T-helper 1 cell treated with Interleukin-12 subunit alpha and Interleukin-12 subunit beta and Interleukin-4 antibody, amounts not matched to agents 30 ng/mL and 1 ng/mL, for 36 hours (primary cell): ENCODE measurements around the gene SEC31B. TPM values are rescaled to one million over a fixed set of nuclear protein-coding genes. Genes with fewer than 3 reads are reported as not detected.

Source experiments
- intact Hi-C: fragments of 100-400 bp; cut with micrococcal nuclease; formaldehyde crosslinking; loops from one replicate; pipeline ENCODE4 v1.15.1; 2024
- total RNA-seq: library from RNA; stranded (reverse); gene quantifications from 2 replicates; pipeline ENCODE4 v1.2.3, GENCODE V29; 2022

Gene SEC31B
- total RNA-seq, 1 donor from 2014 or later: 260 TPM

DNA sequence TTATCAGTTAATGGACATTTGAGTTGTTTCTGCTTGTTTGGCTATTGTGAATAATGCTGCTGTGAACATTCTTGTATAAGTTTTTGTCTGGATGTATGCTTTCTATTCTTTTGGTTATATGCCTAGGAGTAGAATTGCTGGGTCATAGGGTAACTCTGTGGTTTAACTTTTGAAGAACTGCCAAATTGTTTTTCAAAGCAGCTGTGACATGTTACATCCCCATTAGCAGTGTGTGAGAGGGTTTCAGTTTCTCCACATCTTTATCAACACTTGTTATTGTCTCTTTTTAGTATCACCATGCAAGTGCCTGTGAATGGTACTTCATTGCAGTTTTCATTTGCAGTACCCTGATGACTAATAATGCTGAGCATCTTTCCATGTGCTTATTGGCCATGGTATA is 12.1 kb upstream of the SEC31B start:
- intact Hi-C loops: loop anchor here (5.0 to 10.0 kb wide), 2 partner anchors 533 to 1971 kb away; partner anchors contain the start of genes ACTR1A, KAZALD1 and SUFU

DNA sequence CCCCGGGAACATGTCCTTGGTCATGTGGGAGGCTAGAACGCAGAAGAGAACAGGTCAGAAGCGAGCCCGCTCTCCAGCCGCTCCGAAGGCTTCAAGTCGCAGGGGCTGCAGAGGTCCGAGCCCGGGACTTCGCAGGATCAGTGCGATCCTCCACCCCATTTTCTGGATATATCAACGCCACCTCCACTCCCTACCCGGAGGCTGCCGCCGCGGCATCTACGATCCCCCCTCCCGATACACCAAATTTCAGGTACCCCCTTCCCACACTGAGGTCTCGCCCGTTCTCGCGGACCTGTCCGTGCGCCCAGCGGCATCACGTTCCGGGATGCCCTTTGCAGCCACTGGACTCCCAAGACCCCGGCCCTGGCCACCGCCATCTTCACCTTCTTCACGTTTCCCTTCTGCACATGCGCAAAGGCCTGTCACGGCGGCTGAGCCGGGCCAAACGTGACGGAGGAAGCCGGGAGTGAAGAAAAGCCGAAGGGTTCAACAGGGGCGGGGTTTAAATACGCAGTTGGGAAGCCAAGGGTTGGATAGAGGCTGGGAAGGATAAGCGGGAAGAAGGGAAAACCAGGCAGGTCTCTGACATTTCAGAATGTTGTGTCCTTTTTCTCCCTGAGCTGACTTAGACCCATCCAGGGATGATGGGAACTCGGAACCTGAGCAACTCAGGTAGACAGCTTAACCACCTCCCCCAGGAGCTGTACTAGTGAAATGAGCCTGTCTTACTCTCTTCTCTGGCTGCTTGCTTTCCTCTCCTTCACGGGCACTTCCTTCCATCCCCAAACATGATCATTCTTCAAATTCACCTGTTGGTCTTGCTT is 10.0 kb upstream of the SEC31B start, which contains the start of gene NDUFB8:
Gene NDUFB8, minus strand, starts transcription at position 397 of the 824 bp plus-strand sequence. Its CDS starts 20 bp downstream, at position 377.
- intact Hi-C loops: loop anchor here (1.0 to 10.0 kb wide), 6 partner anchors 159 to 1973 kb away; partner anchors contain the start of genes ACTR1A, BLOC1S2, ERLIN1 and KAZALD1

DNA sequence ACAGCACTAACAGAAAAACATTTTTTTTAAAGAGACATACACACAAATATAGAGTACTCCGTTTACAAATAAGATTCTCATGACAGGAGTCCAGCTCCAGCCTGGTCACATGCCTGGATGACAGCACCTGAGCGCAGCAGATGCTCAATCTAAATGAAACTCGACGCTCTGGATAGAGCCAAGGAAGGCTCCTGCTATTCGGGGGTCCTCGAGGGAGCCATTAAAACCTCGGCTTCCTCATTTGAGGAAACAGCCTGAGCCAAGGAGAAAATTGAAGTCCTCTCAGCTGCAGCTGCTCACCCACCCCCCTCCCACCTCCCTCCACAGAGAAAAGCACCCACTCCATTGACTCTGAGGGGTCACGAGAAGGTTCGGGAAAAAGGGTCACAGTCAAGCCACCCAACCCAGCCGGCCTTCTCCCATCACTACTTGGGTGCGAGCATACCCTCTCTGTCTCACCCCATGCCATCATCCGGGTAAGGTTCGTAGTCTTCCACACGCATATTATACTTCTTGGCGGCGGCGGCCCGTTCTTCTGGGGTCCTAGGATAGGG is 9.3 kb upstream of the SEC31B start:
- intact Hi-C loops: loop anchor here (1.0 to 2.0 kb wide), 5 partner anchors 18 to 342 kb away; partner anchors contain the start of genes BLOC1S2, ERLIN1 and SCD

DNA sequence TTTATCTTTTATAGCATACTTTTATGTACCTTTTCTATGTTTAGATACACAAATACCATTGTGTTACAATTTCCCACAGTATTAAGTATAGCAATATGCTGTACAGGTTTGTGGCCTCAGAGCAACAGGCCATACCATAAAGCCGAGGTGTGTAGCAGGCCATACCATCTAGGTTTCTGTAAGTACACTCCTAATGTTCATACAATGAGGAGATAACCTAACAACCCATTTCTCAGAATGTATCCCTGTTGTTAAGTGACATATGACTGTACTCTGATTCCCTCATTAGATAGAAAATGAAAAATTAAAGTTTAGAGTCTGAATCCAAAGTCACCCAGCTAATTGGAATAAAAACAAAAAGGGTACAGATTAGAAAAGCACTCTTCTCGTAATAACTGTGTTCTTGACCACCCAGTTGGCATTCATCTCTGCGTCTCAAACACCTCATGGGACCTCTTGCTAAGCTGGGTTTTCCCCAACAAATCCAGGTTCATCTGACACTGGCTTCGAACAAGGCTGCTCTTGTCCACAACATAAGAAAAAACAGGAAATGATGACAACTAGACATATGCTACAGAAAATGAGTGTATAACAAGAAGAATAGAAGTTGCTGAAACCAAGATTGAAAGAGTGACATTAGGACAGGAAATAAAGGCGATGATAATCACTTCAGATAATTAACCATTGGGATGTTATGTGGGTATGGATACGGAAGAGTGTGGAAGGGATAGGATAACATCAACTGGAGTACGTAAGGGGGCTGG is 8.6 kb upstream of the SEC31B start:
- intact Hi-C loops: loop anchor here (1.0 to 2.0 kb wide), 4 partner anchors 17 to 342 kb away; partner anchors contain the start of genes ERLIN1 and SCD

DNA sequence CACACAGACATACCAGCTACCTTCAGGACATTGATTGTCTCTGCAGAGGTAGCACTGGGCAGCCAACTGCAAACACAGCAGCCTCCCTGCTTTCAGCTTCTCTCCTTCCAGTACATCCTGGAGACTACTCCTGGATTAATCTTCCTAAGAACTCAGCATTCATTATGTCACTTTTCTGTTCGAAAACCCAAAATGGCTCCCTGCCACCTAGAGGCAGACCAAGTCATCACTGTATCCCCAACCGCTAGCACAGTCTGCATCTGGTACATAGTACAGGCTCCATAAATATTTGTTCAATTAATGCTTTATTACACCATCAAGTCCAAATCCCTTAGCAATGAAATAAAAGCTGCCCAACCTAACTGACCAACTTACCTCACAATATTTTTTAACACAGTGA is 5.0 kb upstream of the SEC31B start:
- intact Hi-C loops: no loop called here

DNA sequence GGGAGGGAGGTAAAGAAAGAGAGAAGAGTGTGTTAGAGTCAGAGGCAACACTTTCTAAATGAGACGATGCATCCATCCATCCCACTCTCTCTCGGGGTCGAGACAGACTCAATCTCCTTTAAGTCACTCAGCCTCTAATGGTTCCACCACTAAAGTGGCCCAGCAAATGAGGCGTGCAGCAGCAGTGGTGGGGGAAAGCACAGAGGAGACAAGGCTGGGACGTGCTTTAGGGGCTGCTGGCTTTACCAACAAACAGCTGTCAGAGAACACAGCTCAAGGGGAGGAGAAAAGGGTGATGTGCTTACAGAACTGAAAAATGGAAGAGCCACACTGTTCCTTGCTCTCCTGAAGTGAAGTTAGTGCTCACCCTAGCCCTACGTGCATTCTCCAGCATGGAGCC is 4.5 kb upstream of the SEC31B start:
- intact Hi-C loops: no loop called here

DNA sequence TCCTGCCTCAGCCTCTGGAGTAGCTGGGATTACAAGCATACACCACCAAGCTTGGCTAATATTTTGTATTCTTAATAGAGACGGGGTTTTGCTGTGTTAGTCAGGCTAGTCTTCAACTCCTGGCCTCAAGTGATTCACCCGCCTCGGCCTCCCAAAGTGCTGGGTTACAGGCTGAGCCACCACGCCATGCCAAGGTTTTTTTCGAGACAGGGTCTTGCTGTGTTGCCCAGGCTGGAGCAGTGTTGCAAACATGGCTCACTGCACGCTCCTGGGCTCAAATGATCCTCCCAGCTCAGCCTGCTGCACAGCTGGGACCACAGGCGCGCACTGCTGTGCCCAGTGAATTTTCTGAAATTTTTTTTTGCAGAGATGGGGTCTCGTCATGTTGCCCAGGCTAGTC is 3.3 kb upstream of the SEC31B start:
- intact Hi-C loops: no loop called here

DNA sequence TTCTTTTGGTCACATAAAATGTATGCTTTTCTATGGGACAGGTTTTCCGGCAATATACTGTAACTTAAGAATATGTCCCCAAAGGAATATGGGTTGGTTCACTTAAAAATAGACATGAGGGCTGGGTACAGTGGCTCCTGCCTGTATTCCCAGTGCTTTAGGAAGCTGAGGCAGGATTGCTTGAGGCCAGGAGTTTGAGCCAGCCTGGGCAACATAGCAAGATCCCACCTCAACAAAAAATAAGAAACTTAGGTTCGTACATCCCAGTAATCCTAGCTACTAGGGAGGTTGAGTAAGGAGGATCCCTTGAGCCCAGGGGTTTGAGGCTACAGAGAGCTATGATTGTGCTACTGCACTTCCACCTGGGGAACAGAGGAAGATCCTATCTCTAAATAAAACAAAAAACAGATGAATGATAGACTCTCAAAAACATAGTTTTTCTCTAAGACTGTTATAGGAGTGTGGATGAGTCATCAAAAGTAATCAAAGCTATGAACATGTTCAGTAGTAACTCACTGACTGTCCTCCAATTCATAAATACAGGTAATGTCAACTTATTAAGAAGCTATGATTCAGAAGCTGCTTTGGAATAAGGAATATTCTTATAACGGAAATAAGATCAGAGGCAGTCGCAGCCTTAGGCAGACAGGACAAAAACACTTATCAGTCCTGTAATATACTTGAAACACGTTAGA is 2.6 kb upstream of the SEC31B start:
- intact Hi-C loops: no loop called here

DNA sequence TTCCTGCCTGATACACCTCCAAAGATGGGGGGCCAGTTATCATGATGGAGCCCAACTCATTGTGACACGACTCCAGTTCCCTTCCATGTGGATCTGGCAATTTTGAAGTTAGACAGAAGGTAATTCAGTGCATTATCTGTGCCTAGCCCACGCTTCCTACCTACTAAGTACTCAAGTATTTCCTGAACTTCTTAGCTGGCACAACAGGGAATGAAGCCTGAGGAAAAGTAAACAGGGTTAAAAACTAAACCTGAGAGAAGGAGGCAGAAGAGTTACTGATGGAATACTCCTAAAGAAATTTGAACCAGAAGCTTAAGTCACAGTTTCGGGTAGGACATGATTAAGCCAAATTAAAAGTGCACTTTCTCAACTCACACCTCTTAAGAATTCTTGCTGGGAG is 1.1 kb upstream of the SEC31B start:
- intact Hi-C loops: no loop called here

DNA sequence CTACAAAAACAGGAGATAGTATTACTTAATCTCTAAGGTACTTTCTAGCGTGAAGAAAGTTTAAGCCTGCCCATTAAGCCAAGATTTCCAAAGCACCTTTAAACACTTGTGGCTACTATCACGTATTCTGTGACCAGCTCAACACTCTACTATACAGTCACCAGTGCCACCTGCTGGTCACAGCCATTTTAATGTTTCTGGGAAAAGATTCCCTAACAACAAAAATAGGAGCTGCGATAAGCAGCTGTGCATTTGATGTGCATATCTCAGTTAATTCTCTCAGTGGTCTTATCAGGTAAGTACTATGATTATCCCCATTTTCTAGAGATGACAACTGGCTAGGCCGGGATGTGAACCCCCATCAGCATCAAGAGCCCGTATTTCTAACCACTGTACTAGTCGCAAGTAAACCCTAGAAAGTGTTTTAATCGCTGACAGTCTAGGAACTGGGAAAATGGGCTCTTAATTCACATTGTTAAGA is 860 bp downstream of the SEC31B start:
- intact Hi-C loops: loop anchor here (1.0 kb wide), 6 partner anchors 10 to 180 kb away; partner anchors contain the start of gene HIF1AN

DNA sequence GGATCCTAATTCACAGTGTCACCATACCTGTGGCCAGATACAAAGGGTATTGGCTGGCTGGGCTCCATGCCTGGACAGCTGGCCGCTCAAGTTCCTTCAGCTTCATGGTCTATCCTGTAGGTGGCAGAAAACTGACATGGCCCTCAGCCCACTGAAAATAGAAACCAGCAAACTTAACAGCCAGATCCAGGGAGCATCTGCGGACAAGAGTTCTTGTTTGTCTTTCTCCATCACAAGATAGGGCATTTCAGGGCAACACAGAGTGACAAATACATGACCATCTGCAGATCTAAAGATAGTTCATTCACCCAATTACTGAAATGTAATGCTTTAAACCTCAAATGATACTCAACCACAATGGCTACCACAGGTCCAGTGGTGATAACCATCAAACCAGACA is 2.8 kb downstream of the SEC31B start:
- intact Hi-C loops: no loop called here

DNA sequence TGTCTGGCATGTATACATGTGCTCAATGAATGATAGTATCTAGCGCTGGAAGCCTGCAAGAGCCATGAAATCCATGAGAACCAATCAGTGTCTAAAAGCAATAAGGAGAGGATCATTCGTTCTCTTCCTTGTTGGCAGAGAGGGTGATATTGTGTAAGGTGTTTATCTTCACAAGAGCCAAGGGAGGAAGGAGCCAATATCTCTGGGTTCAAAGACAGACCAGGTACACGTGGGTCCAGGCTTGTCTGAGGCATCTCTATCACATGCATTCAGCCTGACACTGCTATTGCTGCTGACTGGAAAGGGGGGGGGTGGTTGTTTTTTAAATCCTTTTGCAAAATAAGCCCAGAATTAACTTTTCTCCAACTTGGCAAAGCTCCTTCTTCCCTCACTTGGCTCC is 4.0 kb downstream of the SEC31B start:
- intact Hi-C loops: no loop called here

DNA sequence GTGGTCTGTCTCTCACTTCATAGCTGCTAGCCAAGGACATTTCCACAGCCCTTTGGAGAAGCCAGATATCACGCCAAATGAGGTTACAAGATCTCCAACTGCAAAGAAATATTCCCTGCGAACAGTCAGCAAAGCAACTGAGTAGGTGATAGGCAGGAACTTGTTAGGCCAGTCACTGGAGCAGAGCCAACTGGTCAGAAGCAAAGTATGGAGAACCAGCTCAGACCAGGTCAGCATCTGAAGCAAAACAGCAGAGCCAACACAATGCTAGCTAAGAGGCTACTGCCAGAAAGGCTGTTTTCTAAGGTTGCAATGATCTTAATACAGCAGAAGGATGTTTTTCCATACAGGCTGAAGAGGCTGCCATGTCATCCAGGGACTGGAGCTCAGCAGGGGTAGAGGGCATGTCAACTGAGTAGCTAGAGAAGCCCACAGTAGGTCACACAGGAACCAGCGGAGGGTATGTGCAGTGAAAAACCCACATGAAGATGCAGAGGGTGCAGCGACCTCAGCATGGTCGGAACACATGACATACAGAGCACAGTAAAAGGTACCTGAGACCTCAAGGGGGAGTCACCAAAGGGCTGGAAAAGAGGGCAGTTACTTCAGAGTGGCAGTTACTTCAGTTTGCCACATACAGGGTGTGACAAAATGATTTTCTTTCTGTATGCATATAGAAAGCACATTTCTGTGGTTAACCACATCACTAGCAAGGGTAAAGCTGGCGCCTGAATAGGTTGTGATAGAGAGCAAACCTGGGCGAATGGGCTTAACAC is 8.9 kb downstream of the SEC31B start:
- intact Hi-C loops: loop anchor here (1.0 kb wide), 4 partner anchors 18 to 163 kb away; partner anchors contain the start of genes HIF1AN and SCD

DNA sequence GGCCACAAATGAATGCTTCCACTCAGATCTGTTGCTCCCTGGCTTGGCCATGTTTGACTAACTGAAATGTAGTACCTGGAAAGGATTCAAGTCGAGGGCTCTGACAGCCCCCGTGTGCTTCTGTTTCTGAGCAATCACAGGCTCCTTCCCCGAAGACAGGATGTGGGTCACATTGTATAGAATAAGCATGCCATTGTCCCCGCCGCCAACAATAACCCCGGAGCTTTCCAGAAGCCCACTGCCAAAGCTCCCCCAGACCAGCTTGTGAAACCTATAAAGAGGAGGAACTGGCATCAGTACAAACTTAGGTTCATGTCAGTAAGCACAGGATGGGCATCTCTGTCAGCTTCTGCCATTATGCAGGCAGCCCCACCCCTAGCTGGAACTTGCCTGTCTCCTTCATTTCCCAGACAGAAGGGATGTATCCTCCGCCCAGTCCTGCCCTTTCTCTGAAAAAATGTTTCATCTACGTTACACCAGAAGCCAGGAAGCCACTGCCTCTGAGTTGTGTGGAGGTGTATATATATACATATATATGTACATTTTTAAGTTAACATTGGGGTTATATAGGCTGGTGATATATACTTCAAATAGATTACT is 10.3 kb downstream of the SEC31B start:
- intact Hi-C loops: loop anchor here (2.0 to 5.0 kb wide), 4 partner anchors 53 to 662 kb away; partner anchors contain the start of gene ERLIN1

DNA sequence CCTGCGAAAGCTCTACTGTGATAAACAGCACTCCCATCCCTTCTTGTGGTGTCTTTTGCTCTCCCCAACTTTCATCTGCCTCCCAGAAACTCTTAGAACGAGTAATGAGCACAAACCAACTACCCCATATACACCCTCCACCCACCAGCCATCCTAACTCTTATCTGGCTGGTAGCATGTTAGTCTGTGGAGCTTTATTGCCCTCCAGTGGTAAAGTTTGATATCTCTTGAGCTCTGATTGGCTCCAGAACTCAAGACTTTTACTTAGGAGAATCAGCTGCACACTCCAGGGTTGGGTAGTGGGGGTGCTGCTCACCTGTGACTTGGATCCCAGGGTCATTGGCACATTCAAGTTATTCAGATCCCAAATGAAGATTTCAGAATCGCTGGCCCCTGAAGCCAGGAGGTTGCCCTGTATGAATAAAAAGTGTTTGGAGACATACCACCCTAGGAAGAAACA is 10.9 kb downstream of the SEC31B start:
- intact Hi-C loops: loop anchor here (1.0 to 5.0 kb wide), 11 partner anchors 9 to 661 kb away; partner anchors contain the start of genes BLOC1S2 and ERLIN1

DNA sequence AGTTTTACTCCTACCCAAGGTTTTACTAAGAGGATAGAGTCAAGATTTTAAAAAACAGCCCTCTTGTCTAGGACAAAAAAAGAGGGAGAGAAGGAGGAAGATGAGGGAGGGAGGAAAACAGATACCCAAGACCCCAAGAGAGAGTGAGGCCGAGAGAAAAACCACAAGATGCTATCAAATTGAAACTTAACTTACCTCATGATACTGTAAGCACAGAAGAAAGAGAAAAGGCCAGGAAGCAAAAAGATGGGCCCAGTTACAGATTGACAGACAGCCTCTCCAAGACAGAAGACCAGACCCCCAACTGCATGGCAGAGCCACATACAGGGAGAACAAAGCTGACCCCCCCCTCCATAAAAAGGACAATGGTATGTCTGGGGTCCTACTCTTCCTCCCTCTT is 11.4 kb downstream of the SEC31B start:
- intact Hi-C loops: loop anchor here (1.0 to 5.0 kb wide), 11 partner anchors 9 to 661 kb away; partner anchors contain the start of genes BLOC1S2 and ERLIN1

DNA sequence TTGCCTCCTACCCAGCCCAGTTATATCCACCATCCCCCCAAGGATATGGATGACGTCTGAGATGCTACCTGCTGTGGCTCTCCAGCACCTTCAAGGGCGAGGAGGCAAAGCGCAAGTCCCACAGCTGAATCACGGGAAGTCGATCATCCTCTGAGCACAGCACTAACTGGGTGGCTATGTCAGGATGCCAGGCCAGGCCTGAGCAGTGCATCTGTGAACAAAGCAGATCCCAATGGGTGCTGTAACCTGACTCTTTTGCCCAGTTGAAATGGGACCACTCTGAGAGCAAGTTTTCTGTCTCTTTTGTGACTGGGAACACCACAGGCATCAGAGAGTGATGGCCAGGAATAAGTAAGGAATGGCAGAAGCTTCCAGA is 12.3 kb downstream of the SEC31B start:
- intact Hi-C loops: loop anchor here (5.0 kb wide), 2 partner anchors 320 to 660 kb away; partner anchors contain the start of gene ERLIN1

DNA sequence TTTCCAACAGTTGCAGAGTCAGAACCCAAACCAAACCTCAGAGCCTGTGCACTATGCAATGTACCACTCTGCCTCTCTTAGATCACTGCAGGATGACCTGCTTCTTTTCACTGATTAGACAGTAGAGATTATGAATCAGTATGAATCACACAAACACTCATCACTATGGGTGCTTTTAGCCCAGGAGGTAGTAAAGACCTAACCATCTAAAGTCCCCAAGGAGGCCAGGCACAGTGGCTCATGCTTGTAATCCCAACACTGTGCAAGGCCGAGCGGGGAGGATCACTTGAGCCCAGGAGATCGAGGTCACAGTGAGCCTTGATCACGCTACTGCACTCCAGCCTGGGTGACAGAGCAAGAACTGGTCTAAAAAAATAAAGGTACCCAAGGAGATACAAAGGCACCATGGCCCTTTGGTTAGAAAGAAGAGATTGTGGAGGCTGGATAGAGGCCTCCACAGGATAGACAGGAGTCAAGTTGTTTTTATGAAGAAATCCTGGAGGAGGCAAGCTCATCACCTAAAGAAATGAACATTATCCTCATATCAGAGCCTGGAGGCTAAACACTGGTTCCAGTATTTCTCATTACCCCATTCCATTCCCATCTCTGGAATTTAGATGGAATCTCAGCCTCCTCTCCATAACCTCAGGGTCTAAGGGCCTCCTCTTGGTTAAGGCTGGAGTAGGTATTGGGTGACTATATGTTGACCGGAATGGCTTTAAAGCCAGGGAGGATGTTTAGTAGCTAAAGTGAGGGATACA is 12.9 kb downstream of the SEC31B start:
- intact Hi-C loops: loop anchor here (5.0 kb wide), 2 partner anchors 319 to 659 kb away; partner anchors contain the start of gene ERLIN1
